CD4-positive, alpha-beta memory T cell (primary cell): ENCODE results near the gene FAM83C. TPM values are rescaled to one million over a fixed set of nuclear protein-coding genes. Genes with fewer than 3 reads are reported as not detected.

Experiments used
- CTCF ChIA-PET: fragments of 350-600 bp; sonication (Branson Sonifier 250); formaldehyde crosslinking; loops from one replicate; lab custom pipeline; 2021; ENCODE audit warnings: inconsistent platforms; ENCODE audit not compliant: partially characterized antibody; lab: Charles Lee
- POLR2A ChIA-PET: fragments of 350-600 bp; sonication (Branson Sonifier 250); formaldehyde crosslinking; loops from one replicate; lab custom pipeline; 2021; ENCODE audit not compliant: partially characterized antibody; lab: Charles Lee
- DNase-seq, 5 donors: peaks; one replicate each; pipeline versions ENCODE4 v3.0.0 to v3.0.0-alpha.2; 2020 to 2022; ENCODE audit warnings: mixed read lengths in 1 of 5
- H3K27ac ChIP-seq: one replicate; pipeline ENCODE4 v1.7.0; 2013; ENCODE audit warnings: low read depth, low read length
- H3K27me3 ChIP-seq: 2 replicates; pipeline ENCODE4 v1.7.0; 2013; ENCODE audit warnings: mild to moderate bottlenecking, low read length, moderate library complexity; ENCODE audit not compliant: insufficient read depth
- H3K36me3 ChIP-seq: 2 replicates; pipeline ENCODE4 v1.7.0; 2013; ENCODE audit warnings: mild to moderate bottlenecking, low read length, moderate library complexity; ENCODE audit not compliant: insufficient read depth
- H3K4me1 ChIP-seq: 2 replicates; pipeline ENCODE4 v1.7.0; 2013; ENCODE audit warnings: mild to moderate bottlenecking, low read length, moderate library complexity; ENCODE audit not compliant: insufficient read depth
- H3K4me3 ChIP-seq, 2 donors: one replicate each; pipeline ENCODE4 v1.7.0; 2013; ENCODE audit warnings: low read length in 2 of 2, mild to moderate bottlenecking in 1 of 2
- H3K9me3 ChIP-seq, 2 donors: one replicate each; pipeline ENCODE4 v1.7.0; 2013; ENCODE audit warnings: low read length in 2 of 2, control low read depth in 1 of 2; ENCODE audit not compliant: control insufficient read depth in 1 of 2
- H3K27ac Mint-ChIP-seq, 7 donors: one replicate each; pipeline ENCODE4 v1.8.0; 2020 to 2021; ENCODE audit warnings: mixed read lengths in 7 of 7, mild to moderate bottlenecking in 6 of 7, inconsistent platforms in 3 of 7, moderate library complexity in 3 of 7
- H3K27me3 Mint-ChIP-seq, 2 donors: one replicate each; pipeline ENCODE4 v1.8.0; 2020 to 2021; ENCODE audit warnings: mixed read lengths in 2 of 2
- H3K36me3 Mint-ChIP-seq, 2 donors: one replicate each; pipeline ENCODE4 v1.8.0; 2020 to 2021; ENCODE audit warnings: mixed read lengths in 2 of 2, inconsistent platforms in 1 of 2, mild to moderate bottlenecking in 1 of 2
- H3K4me1 Mint-ChIP-seq, 4 donors: one replicate each; pipeline ENCODE4 v1.8.0; 2020 to 2021; ENCODE audit warnings: mixed read lengths in 4 of 4, mild to moderate bottlenecking in 1 of 4
- H3K4me3 Mint-ChIP-seq, 8 donors: one replicate each; pipeline ENCODE4 v1.8.0; 2020 to 2021; ENCODE audit warnings: mixed read lengths in 8 of 8, mild to moderate bottlenecking in 7 of 8, moderate library complexity in 6 of 8, inconsistent platforms in 3 of 8
- H3K9me3 Mint-ChIP-seq, 8 donors: one replicate each; pipeline ENCODE4 v1.8.0; 2020 to 2021; ENCODE audit warnings: mixed read lengths in 8 of 8, mild to moderate bottlenecking in 5 of 8, inconsistent platforms in 3 of 8, moderate library complexity in 1 of 8
- intact Hi-C: fragments of 100-400 bp; cut with micrococcal nuclease; formaldehyde crosslinking; loops from one replicate; pipeline ENCODE4 v1.15.1; 2023
- polyA plus RNA-seq, 2 donors: library from polyadenylated mRNA; unstranded; fragments of 300-500 nt; fragmentation: Illumina TruSeq; gene quantifications; one replicate each; pipeline ENCODE4 v1.2.3, GENCODE V29; 2021
- total RNA-seq, 2 experiments: library from RNA; stranded (reverse); gene quantifications; one replicate each; pipeline ENCODE4 v1.2.3, GENCODE V29; 2021

Gene FAM83C
- total RNA-seq (not detected), polyA plus RNA-seq (not detected)

DNA sequence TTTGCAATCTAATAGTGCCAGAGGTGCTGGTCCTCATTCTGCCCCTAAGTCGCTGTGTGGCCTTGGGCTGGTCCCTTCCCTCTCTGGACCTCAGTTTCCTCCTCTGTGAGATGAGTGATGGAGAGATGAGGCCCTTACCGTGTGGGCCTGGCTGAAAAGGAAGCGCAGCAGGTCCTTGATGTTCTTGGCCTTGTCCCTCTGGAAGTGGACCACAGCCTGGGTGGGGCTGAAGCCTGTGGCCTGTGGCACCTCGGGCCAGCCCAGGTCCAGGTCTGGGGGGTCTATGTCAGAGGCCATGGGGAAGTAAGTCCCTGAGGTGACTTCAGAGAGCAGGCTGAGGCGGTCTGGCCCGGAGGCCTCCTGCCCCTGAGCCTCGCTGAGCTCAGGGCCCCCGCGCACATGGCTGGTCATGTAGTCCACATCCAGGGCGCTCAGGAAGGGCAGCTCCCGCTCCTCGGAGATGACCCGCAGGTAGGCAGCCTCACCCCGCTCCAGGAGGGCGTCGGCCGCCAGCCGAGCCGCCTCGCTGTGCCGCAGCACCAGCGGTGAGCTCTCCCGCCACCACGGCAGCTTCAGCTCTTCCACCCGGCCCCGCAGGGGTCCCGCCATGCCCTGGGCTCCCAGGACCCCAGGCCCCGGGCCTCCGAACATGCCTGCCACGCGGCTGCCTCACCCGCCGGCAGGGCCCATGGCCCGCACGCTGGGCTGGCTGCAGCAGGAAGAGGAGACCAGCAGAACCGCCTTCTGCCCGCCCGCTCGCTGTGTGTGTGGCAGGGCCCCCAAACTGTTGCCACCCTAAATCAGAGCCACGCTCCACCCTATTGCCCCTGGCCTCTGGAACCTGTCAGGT lies at the start of gene FAM83C:
Gene FAM83C, minus strand, starts transcription at position 772 of the 850 bp plus-strand sequence. Its CDS starts 121 bp downstream, at position 651.
- peaks cover 3 to 8% of the 10 kb centered on the region in 2 donors for H3K27me3 Mint-ChIP-seq
- no peaks in the 10 kb centered on the region for H3K4me1 Mint-ChIP-seq
- Histone ChIP-seq H3K27me3 (no peaks in the 10 kb centered on the region), H3K36me3 (no peaks in the 10 kb centered on the region), H3K27ac (no peak within 1 kb of the TSS), H3K4me1 (no peaks in the 10 kb centered on the region), H3K4me3 (no peak within 1 kb of the TSS), H3K9me3 (no peaks in the 10 kb centered on the region)
- no peak for DNase-seq
- intact Hi-C loops: no loop called here
- POLR2A ChIA-PET: no interaction called here
- no peak within 1 kb of the TSS for H3K4me3 Mint-ChIP-seq
- no peaks in the 10 kb centered on the region for H3K9me3 Mint-ChIP-seq
- no peak within 1 kb of the TSS for H3K27ac Mint-ChIP-seq
- H3K36me3 Mint-ChIP-seq: no peaks in the 10 kb centered on the region
- CTCF ChIA-PET: interaction anchor here (5.8 kb wide), 1 partner anchor 11 kb away, joined by 27 read pairs; no protein-coding TSS in a partner anchor

DNA sequence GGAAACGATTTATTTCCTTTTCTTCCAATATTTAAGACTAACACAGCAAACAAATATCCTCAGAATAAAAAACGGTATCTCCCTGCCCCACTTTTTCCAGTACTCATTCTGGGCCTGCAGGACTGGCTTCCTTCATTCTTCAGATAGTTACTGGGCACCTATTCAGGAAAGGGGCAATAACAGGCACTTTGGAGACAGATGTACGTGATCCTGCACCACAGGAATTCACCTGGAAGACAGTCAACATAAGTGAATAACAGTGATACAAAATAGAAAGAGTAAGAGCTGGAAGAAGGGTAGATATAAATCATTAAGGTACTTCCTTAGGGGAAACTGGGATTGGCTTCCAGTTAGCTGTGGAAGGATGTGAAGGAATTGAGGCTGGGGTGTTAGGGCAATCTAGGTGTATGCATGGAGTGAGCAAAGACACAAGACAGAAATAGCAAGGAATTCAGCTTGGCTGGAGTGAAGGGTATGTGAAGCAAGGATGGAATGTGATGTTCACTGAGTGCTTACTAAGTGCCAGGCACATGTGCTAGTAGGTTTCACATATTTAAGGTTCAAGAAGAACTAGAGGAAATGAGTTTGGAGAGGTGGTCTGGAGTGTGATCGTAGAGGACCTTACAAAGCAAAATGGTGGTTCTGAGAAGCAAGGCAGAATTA lies 49.3 kb upstream of the FAM83C start:
- H3K27ac Mint-ChIP-seq: peak overlapping the region in 1 of 7 donors; percentile 31
- ChIA-PET CTCF (interaction anchor here (1.6 kb wide), 1 partner anchor 36 kb away, joined by 3 read pairs; no protein-coding TSS in a partner anchor), POLR2A (no interaction called here)
- no peaks in the 10 kb centered on the region for H3K27me3 ChIP-seq
- no peak overlapping the region for H3K4me3 ChIP-seq
- H3K9me3 Mint-ChIP-seq: no peaks in the 10 kb centered on the region
- no peak overlapping the region for H3K27ac ChIP-seq
- peaks cover 27 to 41% of the 10 kb centered on the region in 2 donors for H3K36me3 Mint-ChIP-seq
- H3K27me3 Mint-ChIP-seq: no peaks in the 10 kb centered on the region
- H3K36me3 ChIP-seq: peaks cover 14% of the 10 kb centered on the region
- no peaks in the 10 kb centered on the region for H3K4me1 Mint-ChIP-seq
- no peaks in the 10 kb centered on the region for H3K4me1 ChIP-seq
- intact Hi-C loops: no loop called here
- no peak overlapping the region for H3K4me3 Mint-ChIP-seq
- no peak for DNase-seq
- no peaks in the 10 kb centered on the region for H3K9me3 ChIP-seq

DNA sequence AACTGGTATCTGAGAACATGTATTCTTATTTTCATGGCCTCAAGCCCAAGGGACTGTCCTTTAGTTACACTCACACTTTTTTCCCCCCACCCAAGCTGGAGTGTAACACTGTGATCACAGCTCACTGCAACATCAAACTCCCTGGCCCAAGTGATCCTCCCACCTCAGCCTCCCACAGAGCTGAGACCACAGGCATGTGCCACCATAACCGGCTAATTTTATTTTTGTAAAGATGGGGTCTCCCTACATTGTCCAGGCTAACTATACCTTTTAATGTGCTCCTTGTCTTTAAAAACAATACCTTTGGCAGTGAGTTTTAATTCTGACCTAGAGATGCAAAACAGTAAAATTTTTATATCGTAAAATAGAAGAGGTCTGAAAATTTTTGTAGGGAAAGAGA lies 48.2 kb upstream of the FAM83C start:
- Mint-ChIP-seq H3K4me3 (no peak overlapping the region), H3K36me3 (peaks cover 19 to 31% of the 10 kb centered on the region in 2 donors), H3K27ac (peak overlapping the region in 1 of 7 donors; percentile 68), H3K27me3 (no peaks in the 10 kb centered on the region), H3K4me1 (no peaks in the 10 kb centered on the region), H3K9me3 (no peaks in the 10 kb centered on the region)
- no peaks in the 10 kb centered on the region for H3K4me1 ChIP-seq
- no peaks in the 10 kb centered on the region for H3K9me3 ChIP-seq
- H3K4me3 ChIP-seq: no peak overlapping the region
- POLR2A ChIA-PET: no interaction called here
- H3K27ac ChIP-seq: no peak overlapping the region
- DNase-seq: no peak
- intact Hi-C loops: no loop called here
- CTCF ChIA-PET: interaction anchor here (1.0 kb wide), 1 partner anchor 35 kb away, joined by 3 read pairs; no protein-coding TSS in a partner anchor
- H3K27me3 ChIP-seq: no peaks in the 10 kb centered on the region
- peaks cover 11% of the 10 kb centered on the region for H3K36me3 ChIP-seq

DNA sequence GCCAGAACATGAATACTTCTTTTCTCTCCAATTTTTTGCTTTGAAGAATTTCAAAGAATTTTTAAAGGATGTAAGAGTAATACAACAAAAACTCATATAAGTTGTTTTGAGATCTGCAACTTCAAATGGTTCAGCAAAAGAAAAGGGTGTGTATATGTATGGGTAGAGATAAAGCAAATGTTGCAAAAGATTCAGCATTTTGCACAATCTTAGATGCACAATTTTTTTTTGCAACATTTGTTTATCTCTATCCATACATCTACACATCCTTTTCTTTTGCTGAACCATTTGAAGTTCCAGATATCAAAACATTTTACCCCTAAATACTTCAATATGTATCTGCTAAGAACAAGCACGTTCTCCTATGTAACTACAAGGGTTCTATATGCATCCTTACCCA lies 47.4 kb upstream of the FAM83C start:
- Histone ChIP-seq H3K4me3 (no peak overlapping the region), H3K27ac (no peak overlapping the region), H3K36me3 (peaks cover 10% of the 10 kb centered on the region), H3K4me1 (no peaks in the 10 kb centered on the region), H3K27me3 (no peaks in the 10 kb centered on the region), H3K9me3 (no peaks in the 10 kb centered on the region)
- POLR2A ChIA-PET: no interaction called here
- CTCF ChIA-PET: interaction anchor here (1.0 kb wide), 1 partner anchor 34 kb away, joined by 3 read pairs; no protein-coding TSS in a partner anchor
- Mint-ChIP-seq H3K36me3 (peaks cover 13 to 23% of the 10 kb centered on the region in 2 donors), H3K9me3 (no peaks in the 10 kb centered on the region), H3K27ac (no peak overlapping the region), H3K4me3 (no peak overlapping the region), H3K27me3 (no peaks in the 10 kb centered on the region), H3K4me1 (no peaks in the 10 kb centered on the region)
- intact Hi-C loops: no loop called here
- no peak for DNase-seq

DNA sequence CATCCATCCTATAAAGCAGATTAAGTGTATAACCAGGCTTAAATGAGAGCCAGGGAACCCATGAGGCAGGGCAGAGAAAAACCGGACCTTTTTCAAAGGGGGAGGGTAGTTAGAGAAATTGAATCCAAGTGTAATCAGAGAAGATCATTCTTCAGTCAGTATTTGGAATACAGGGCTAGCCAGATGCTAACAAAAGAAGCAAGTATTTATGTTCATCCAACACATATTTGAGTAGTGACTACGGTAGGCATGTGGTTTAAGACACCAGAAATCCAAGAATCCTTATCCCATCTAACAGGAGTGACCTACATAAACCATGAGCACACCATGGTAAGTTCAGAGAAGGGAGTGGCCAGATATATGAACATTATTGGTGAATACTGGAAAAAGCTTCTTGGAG lies 46.8 kb upstream of the FAM83C start:
- H3K27ac ChIP-seq: no peak overlapping the region
- no peaks in the 10 kb centered on the region for H3K27me3 Mint-ChIP-seq
- H3K36me3 Mint-ChIP-seq: peaks cover 12 to 18% of the 10 kb centered on the region in 2 donors
- H3K9me3 ChIP-seq: no peaks in the 10 kb centered on the region
- H3K4me3 Mint-ChIP-seq: no peak overlapping the region
- H3K4me1 ChIP-seq: no peaks in the 10 kb centered on the region
- peaks cover 4% of the 10 kb centered on the region for H3K36me3 ChIP-seq
- no peaks in the 10 kb centered on the region for H3K27me3 ChIP-seq
- no peak overlapping the region for H3K4me3 ChIP-seq
- no peak overlapping the region for H3K27ac Mint-ChIP-seq
- H3K4me1 Mint-ChIP-seq: no peaks in the 10 kb centered on the region
- intact Hi-C loops: no loop called here
- H3K9me3 Mint-ChIP-seq: no peaks in the 10 kb centered on the region
- no peak for DNase-seq
- POLR2A ChIA-PET: no interaction called here
- CTCF ChIA-PET: no interaction called here

DNA sequence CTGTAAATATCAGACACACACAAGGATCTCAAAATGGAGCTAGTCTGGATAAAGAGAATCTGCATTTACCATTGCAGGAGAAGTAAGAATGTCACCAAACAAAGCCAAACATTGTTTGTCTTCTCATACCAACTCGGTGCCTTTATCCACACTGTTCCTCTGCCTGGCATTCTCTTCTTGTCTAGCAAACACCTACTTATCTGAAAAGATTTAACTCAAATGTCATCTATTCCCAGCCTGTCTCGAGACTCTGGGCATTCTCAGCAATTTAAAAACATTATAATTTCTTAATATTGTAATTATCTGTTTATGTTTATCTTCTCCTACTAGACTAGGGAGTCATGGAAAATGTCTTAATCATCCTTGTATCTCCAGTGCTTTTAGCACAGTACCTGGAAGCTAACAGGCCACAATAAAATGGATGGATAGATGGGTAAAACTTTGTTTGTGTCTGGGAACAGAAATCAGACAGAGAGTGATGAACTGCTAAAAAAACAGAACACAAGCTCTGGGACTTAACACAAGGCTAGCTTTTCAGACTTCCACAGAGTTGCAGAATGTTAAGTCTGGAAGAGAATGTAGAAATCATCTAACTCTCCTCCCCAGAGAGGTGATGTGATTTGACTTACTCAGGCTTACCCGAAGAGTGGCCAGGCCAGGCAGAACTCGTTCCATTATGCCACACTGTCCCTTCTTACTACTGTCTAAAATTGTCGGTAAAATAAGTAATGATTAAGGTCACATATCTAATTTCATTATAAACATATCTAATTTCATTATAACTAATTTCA lies 42.3 kb upstream of the FAM83C start:
- Mint-ChIP-seq H3K4me3 (no peak overlapping the region), H3K36me3 (peaks cover 9 to 12% of the 10 kb centered on the region in 2 donors), H3K4me1 (no peaks in the 10 kb centered on the region), H3K27me3 (no peaks in the 10 kb centered on the region), H3K27ac (no peak overlapping the region), H3K9me3 (no peaks in the 10 kb centered on the region)
- Histone ChIP-seq H3K36me3 (no peaks in the 10 kb centered on the region), H3K4me3 (no peak overlapping the region), H3K9me3 (no peaks in the 10 kb centered on the region), H3K27me3 (no peaks in the 10 kb centered on the region), H3K4me1 (no peaks in the 10 kb centered on the region), H3K27ac (no peak overlapping the region)
- no peak for DNase-seq
- ChIA-PET CTCF (interaction anchor here (0.6 to 1.2 kb wide), 2 partner anchors 31 to 190 kb away, joined by 4 read pairs; no protein-coding TSS in a partner anchor), POLR2A (no interaction called here)
- intact Hi-C loops: no loop called here

DNA sequence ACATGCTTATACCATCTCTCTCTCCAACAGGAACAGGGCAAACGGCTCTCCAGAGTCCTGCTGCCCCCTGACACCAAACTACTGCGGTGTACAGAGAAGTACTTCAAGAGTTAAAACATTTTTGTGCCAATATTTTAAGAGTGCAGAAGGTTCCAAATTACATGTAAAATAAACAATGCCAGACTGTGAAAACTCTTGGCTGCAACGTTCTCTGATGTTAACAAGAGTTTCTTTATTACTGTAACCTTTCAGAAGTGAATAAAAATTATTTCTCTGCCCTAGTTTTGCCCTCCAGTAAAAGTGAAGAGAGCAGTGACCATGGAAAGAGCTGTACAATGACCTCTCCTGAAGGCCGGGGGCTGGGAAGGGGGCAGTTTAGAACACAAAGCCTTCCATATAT lies 41.4 kb upstream of the FAM83C start:
- no peaks in the 10 kb centered on the region for H3K27me3 ChIP-seq
- no peaks in the 10 kb centered on the region for H3K9me3 ChIP-seq
- H3K36me3 ChIP-seq: no peaks in the 10 kb centered on the region
- H3K4me3 ChIP-seq: no peak overlapping the region
- no peak overlapping the region for H3K27ac ChIP-seq
- Mint-ChIP-seq H3K27ac (no peak overlapping the region), H3K9me3 (no peaks in the 10 kb centered on the region), H3K4me3 (no peak overlapping the region), H3K27me3 (no peaks in the 10 kb centered on the region), H3K36me3 (peaks cover 5 to 9% of the 10 kb centered on the region in 2 donors), H3K4me1 (no peaks in the 10 kb centered on the region)
- ChIA-PET POLR2A (no interaction called here), CTCF (no interaction called here)
- no peak for DNase-seq
- intact Hi-C loops: no loop called here
- no peaks in the 10 kb centered on the region for H3K4me1 ChIP-seq
